Activated CD8-positive, alpha-beta memory T cell treated with anti-CD3 and anti-CD28 coated beads for 1 hour (primary cell): ENCODE measurements around the gene OR2T34.
"Not testable (repeated sequence)": the region's sequence is repeated elsewhere in the genome, so short reads cannot be mapped to it uniquely, and the experiment has no call there.

Experiments used
- DNase-seq, 2 donors: peaks; one replicate each; pipeline ENCODE4 v3.0.0-alpha.2; 2020; ENCODE audit warnings: low read depth in 1 of 2; ENCODE audit errors: extremely low read depth in 1 of 2

OR2T34 gene

GRCh38 chr1:248565530-248566373, 8.8 kb downstream of the OR2T34 start:
- not testable (repeated sequence) for DNase-seq

- DNase-seq: not testable (repeated sequence)
These were observed 11.9 kb downstream of the OR2T34 start, which contains the start of gene OR2T29 for GRCh38 chr1:248562672-248563071. Gene OR2T29 (minus strand): TSS chr1:248562772. CDS start chr1:248559491, 3,281 bp downstream.

GRCh38 chr1:248551027-248551426, 23.5 kb downstream of the OR2T34 start:
- not testable (repeated sequence) for DNase-seq

GRCh38 chr1:248547383-248547782, 27.2 kb downstream of the OR2T34 start:
- DNase-seq: not testable (repeated sequence)

- DNase-seq: not testable (repeated sequence)
These were observed 37.1 kb downstream of the OR2T34 start for GRCh38 chr1:248537449-248537848.
